Germinal center (tissue), 1 donor: ENCODE results near the gene SH3BP4.

ENCODE experiments used
- DNase-seq: peaks from one replicate; pipeline ENCODE4 v3.0.0; 2012; ENCODE audit warnings: mixed read lengths, low spot score

Gene SH3BP4

GRCh38 chr2:234983011-234983726 lies 31.4 kb downstream of the SH3BP4 start:
- no peak for DNase-seq

DNA sequence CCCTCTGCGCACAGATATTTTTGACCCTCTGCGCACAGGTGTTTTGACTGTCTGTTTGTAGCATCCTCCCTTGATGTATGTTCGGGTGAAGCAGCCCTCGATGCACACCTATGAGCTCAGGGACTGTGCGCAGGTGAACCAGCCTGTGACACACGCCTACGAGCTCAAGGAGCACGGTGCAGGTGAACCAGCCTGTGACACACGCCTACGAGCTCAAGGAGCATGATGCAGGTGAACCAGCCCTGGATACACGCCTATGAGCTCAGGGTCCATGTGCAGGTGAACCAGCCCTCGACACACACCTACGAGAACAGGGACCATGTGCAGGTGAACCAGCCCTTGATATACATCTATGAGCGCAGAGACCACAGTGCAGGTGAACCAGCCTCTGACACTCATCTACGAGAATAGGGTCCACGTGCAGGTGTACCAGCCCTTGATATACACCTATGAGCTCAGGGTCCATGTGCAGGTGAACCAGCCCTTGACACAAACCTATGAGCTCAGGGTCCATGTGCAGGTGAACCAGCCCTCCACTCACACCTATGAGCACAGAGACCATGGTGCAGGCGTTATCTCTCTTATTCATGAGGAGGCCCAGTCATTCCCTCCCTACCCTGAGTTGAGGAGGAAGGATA lies 33.9 kb downstream of the SH3BP4 start:
- no peak for DNase-seq

DNA sequence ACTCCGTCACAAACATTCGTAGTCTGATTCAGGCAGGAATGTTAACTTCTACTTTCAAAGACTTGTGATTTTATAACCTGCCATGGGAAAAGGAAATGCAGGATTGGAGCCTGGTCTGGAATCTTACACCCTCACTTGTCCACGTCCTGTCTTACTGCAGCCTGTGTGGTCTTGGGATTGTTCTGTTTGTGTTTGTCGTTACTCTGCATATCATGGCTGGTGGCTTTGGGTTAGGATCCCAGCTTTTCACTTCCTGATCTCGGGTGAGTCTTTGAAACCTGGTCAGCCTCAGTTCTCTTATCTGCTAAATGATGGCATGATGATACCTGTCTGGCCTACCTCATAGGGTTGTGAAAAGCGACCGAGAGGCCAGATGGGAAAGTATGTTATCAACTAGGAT lies 34.6 kb downstream of the SH3BP4 start:
- no peak for DNase-seq

GRCh38 chr2:234986876-234987720 lies 35.3 kb downstream of the SH3BP4 start:
- DNase-seq: no peak

DNA sequence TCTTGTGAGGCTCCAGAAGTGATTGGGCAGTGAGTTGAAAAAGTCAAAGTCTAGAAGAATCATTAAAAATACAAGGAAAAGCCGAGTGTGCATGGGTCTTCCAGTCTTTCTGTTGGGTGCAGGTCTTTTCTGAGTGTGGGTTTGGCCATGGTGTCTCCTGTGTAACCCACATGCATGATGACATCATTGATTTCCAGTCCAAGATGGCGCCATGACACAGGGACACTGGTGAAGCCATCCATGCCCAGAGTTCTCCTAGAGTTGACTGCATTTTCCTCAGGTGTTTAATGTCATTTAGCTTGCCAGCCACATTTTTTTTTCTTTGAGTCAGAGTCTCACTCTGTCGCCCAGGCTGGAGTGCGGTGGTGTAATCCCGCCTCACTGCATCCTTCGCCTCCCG lies 35.9 kb downstream of the SH3BP4 start:
- no peak for DNase-seq

GRCh38 chr2:234988491-234988890 lies 36.7 kb downstream of the SH3BP4 start:
- DNase-seq: no peak

- DNase-seq: no peak
These were observed 37.4 kb downstream of the SH3BP4 start for GRCh38 chr2:234989183-234989701.

GRCh38 chr2:234990300-234990699 lies 38.5 kb downstream of the SH3BP4 start:
- DNase-seq: no peak

GRCh38 chr2:234991290-234991689 lies 39.5 kb downstream of the SH3BP4 start:
- no peak for DNase-seq

- DNase-seq: no peak
These were observed 40.0 kb downstream of the SH3BP4 start for GRCh38 chr2:234991793-234992192.

DNA sequence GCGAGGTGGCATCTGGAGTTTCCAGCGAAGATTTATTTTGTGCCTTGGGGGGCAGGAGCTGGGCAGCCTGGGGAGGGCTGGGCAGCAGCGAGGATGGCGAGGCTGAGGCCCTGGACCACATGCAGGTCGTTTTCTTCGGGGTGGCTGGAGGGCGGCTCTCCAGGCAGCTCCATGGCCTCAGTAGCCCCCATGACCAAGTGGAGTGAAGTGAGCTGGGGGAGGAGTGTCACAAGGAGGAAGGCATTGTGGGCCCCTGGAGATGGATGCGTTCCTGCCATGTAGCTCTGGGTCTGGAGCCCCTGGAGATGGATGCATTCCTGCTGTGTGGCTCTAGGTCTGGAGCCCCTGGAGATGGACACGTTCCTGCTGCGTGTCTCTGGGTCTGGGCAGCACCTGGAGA lies 40.4 kb downstream of the SH3BP4 start:
- no peak for DNase-seq

DNA sequence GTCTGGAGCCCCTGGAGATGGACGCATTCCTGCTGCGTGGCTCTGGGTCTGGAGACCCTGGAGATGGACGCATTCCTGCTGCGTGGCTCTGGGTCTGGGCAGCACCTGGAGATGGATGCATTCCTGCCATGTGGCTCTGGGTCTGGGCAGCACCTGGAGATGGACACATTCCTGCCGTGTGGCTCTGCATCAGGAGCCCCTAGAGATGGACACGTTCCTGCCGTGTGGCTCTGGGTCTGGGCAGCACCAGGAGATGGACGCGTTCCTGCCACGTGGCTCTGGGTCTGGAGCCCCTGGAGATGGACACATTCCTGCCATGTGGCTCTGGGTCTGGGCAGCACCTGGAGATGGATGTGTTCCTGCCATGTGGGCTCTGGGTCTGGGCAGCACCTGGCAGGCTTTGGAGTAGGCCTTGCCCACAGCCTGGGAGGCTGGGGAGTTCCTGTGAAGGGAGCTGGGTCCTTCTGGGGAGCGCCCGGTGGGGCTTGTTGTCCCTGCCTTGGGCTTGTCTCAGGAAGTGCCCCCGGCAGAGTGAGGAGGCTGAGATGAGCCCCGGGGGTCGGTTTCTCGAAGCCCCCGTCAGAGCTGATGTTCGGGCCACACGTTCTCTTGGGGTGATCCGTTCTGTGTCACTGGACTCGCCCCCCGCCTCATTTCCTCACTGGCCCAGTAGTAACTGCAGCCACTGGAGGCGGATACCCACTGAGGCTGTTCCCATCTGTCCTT lies 41.0 kb downstream of the SH3BP4 start:
- no peak for DNase-seq

- DNase-seq: peak; percentile 36
These were observed 41.7 kb downstream of the SH3BP4 start for GRCh38 chr2:234993541-234993981.

DNA sequence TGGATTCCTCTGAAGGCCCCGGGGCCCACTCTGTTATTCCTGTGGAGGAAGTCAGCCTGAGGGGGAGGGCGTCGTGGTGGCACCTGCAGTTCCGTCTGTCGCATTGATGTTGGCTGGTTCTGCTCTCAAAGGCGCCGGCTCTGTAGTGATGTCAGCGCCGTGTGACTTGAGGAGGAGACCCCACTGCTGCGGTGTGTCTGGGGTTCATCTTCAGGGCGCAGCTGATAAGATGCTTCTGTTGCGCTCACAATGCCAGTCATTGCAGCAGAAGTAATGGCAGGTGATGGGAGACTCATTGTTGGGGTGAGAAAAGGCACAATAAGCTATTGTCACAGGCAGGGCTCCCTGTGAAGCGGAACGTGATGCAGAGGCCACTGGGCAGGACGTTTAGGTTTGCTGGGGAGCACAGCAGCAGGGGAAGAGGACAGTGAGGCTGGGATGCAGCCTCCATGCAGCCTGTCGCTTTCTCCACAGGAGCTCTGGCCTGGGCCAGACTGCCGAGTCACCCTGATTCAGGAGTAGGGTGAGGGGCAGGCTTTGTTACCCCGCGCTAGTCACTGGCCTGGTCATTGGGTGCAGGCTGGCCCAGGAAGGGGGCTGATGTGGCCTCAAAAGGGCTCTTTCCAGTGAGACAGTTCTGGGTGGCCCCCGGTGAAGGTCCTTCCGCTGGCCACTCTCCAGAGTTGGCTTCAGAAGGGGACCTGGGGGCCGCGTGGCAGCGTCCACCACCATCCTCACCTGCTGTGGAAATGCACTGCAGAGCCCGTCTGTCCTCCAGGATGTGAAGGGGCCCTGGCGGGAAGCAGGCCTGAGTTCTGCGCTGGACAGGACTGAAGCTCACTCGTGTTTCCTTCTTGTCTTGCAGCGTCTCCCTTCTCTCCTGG lies 42.9 kb downstream of the SH3BP4 start:
- no peak for DNase-seq

DNA sequence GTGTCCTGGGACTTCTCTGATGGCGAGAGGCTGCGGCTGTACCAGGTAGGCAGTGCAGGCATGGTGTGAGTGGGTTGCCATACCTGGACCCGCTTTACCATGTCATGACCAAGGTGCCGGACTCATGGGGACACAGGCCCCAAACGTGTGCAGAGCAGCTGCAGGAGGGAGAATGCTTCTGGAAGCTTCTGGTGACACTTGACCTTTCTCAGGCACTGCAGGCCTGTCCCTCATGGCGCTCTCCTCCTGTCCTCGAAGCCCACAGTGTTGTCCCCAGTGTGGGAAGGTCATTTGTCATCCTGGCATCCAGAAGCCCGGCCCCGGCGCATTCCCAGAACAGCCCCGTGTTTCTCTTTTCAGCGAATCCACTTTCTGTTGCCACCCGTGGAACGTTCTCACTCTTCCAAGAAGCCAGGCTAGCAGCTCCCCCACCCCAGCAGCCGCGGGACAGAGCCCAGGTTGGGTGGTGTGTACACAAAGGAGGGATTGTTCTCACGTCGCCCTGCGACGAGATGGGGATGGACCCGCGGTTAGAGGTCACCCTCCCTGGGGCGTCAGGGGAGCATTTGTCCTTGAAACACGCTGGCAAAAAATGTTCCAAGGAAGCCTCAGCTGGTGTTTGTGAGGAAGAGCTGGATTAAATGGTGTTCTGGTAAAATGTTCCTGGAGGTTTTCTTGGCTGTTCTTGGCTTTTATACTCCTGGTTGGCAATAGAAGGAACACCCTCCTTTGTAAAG lies 43.7 kb downstream of the SH3BP4 start:
- no peak for DNase-seq

DNA sequence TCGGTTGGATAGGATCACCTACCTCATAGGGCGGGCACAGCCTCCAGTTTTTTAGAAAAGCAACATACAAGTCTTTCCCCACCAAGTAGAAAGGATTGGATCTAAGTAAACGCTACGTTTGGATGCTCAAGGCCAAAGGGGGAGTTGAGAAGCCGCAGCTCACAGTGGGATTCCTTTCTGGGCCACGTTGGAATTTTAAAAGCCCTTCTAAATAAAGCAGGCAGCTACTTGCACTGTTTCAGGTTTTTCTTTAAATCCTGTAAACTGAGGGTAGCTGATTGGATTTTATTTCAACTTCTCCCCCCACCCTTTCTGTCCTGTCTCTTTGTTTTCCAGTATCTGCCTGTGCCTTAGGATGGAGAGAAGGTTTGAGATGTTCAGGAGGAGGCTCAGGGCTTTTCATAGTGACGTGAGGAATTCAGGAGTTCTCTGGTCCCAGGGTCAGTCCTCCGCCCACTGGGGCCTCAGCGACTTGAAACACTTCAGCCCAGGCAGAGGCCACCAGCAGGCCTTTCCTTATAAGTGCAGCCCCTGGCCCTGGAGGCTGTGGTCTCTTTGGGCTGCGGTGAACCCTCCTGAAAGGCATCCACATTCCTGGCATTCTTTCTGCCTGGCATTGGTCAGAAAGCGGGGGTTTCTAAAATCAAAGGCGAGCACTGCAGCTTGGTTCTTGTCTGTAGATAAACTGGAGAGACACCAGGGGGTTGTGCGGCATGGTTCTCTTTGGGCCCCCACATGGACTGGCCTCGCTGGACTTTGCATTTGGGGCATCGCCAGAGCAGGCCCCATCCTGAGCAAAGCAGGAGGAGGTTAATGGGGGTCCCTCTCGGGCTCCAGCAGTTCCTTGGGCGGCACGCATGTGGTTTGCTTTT lies 44.5 kb downstream of the SH3BP4 start:
- no peak for DNase-seq

DNA sequence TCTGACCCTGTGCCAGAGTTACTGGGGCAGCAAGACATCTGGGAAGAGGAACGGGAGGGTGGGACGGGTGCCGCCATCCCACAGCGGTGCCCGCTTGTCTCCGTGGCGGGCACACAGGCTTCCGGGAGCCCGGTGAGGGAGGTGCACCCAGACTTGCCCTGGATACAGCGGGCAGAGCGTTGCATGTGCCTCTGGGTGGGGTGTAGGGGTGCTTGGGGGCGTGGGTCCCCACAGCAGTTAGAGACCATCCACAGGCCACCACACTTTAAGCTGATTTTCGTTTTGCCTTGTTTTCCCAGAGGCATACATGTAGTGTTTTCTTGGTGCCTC lies 45.1 kb downstream of the SH3BP4 start:
- DNase-seq: no peak

- no peak for DNase-seq
These were observed 45.6 kb downstream of the SH3BP4 start for GRCh38 chr2:234997389-234997788.
